GM12872 (cell line): Measurements from ENCODE around the gene RAD50.

Experiments
- TF ChIP-seq, protein P1 (sequence below): IDR thresholded peaks from 3 replicates; pipeline ENCODE4 v1.5.1; 2011; ENCODE audit warnings: low read depth, mild to moderate bottlenecking, low read length, moderate library complexity; ENCODE audit not compliant: insufficient read depth

The RAD50 gene

DNA sequence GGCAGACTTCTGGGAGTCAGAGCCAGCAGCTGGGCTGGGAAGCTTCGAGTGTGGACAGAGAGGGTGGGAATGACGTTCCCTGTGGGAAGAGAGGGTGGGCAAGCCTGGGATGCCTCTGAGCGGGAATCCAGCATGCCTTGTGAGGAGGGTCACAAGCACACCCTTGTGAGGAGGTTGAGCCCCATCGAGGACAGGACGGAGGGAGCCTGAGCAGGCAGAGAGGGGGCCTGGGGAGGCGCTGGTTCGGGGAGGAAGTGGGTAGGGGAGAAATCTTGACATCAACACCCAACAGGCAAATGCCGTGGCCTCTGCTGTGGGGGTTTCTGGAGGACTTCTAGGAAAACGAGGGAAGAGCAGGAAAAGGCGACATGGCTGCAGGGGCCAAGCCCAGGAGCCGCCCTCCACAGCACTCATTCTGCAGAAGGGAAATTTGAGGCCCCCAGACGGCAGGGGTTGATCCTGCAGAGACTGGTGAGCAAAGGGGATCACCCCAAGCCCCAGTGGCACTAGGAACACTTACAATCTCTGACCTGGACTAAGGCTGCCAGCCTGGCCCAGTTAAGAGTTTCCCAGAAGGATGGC, 100.1 kb downstream of the RAD50 start:
- TF ChIP-seq, protein P1, sequence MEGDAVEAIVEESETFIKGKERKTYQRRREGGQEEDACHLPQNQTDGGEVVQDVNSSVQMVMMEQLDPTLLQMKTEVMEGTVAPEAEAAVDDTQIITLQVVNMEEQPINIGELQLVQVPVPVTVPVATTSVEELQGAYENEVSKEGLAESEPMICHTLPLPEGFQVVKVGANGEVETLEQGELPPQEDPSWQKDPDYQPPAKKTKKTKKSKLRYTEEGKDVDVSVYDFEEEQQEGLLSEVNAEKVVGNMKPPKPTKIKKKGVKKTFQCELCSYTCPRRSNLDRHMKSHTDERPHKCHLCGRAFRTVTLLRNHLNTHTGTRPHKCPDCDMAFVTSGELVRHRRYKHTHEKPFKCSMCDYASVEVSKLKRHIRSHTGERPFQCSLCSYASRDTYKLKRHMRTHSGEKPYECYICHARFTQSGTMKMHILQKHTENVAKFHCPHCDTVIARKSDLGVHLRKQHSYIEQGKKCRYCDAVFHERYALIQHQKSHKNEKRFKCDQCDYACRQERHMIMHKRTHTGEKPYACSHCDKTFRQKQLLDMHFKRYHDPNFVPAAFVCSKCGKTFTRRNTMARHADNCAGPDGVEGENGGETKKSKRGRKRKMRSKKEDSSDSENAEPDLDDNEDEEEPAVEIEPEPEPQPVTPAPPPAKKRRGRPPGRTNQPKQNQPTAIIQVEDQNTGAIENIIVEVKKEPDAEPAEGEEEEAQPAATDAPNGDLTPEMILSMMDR = no peak

DNA sequence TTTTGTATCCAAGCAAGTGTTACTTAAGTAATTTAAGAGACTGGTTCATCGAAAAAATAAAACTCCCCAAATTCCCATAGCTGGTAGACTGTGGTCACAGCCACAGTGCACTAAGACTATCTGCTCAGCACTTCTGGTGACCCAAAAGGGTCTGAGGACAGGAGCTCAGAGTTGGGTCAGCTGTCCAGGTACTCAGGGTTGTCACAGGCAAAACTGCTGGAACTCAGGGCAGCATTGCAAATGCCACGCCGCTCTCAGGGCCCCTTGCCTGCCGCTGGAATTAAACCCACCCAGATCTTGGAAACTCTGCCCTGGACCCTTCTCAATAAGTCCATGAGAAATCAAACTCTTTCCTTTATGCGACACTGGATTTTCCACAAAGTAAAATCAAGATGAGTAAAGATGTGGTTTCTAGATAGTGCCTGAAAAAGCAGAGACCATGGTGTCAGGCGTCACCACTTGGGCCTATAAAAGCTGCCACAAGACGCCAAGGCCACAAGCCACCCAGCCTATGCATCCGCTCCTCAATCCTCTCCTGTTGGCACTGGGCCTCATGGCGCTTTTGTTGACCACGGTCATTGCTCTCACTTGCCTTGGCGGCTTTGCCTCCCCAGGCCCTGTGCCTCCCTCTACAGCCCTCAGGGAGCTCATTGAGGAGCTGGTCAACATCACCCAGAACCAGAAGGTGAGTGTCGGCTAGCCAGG, 101.1 kb downstream of the RAD50 start, which contains the start of gene IL13:
IL13 (plus strand) TSS at position 498 of the 705 bp plus-strand sequence; CDS start at position 512, 14 bp downstream.
- TF ChIP-seq, protein P1 = no peak

DNA sequence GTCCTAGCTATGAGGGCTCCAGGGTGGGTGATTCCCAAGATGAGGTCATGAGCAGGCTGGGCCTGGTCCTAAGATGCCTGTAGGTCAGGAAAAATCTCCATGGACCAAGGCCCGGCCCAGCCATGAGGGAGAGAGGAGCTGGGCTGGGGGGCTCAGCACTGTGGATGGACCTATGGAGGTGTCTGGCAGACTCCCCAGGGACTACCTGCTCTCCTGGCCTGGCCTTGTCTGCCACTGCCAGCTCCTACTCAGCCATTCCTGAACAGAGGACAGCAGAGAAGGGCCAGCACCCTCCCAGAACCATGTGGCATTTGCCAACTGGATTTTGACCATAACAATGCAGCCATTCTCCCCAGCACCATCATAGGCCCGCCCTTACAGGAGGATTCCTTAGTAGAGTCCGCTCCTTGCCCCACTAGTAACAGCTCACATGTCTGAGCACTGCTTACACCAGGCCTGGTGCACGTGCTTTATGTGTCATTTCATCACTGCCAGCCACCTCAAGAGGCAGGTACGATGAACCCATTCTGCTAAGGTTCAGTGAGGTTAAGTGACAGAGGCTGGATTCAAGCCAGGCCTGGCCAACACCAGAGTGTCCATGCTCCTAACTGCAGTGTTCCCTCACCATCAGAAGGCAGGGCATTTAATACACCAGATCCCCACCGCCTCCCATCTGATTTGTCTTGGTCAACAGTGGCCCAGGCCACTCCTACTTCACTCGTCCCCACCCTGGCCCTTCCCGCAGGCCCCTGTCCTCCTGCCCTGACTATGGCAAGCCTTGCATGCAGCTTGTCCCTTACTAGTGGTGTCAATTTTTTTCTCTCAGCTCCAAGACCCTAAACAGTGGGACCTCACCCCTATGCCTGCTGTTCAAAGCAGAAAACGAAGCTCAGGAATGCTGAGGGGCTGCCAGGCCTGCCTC, 101.9 kb downstream of the RAD50 start:
- TF ChIP-seq, protein P1 = no peak

DNA sequence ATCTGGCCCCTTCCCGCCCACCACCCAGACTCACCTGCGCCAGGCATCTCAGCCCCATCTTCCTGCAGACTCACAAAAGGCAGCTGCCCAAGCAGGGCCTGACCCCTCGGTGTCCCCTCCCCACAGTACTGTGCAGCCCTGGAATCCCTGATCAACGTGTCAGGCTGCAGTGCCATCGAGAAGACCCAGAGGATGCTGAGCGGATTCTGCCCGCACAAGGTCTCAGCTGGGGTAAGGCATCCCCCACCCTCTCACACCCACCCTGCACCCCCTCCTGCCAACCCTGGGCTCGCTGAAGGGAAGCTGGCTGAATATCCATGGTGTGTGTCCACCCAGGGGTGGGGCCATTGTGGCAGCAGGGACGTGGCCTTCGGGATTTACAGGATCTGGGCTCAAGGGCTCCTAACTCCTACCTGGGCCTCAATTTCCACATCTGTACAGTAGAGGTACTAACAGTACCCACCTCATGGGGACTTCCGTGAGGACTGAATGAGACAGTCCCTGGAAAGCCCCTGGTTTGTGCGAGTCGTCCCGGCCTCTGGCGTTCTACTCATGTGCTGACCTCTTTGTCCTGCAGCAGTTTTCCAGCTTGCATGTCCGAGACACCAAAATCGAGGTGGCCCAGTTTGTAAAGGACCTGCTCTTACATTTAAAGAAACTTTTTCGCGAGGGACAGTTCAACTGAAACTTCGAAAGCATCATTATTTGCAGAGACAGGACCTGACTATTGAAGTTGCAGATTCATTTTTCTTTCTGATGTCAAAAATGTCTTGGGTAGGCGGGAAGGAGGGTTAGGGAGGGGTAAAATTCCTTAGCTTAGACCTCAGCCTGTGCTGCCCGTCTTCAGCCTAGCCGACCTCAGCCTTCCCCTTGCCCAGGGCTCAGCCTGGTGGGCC, 103.1 kb downstream of the RAD50 start:
- TF ChIP-seq, protein P1 = no peak

DNA sequence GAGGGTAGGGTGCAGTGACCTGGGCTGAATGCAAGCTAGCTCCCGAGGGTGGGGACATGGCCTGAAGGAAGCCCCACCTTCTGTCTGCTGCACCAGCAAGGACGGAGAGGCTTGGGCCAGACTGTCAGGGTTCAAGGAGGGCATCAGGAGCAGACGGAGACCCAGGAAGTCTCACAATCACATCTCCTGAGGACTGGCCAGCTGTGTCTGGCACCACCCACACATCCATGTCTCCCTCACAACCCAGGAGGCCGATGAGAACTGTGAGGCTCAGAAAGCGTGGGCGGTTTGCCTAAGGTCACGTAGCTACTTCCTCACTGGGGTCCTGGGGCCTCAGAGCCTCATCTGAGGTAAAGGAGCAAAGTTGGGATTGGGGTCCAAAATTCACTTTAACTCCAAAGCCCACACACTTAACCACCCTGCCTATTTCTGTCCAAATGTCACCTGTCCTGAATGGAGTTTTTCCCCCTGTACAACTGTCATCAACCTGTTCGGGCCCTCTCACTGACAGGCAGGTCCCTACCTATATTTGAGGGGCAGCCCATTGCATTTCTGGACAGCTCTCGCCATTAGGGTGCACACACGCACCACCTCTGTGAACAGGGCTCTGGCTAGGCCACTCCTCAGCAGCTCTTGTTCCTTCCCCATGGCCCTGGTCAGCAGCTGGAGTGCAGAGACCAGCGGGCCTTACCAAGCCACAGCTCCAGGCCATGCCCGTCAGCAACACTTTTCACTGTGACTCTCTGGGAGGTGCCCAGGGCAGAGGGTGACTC, 104.6 kb downstream of the RAD50 start:
- TF ChIP-seq, protein P1 = 0 out of 3 replicates have a peak, but pooled peaks have one; percentile 17

DNA sequence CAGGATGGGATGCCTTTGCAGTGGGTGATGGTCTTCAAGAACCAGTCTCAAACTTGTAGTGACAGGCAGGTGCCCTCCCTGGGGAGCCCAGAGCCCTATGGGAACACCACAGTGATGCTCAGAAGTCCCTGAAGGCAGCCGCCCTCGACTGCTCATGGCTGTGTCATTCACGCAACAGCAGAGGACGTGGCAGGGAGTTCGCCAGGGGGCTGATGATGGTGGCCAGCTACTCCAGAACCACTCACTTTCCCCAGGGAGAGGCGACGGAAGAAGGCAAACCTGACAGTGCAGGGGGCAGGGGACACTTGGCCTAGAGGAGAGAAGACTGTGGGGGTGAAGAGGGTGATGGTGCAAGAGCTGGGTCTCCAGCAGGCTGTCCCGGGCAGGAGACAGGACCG, 105.2 kb downstream of the RAD50 start:
- TF ChIP-seq, protein P1 = no peak
